GM06990 (cell line): ENCODE results near the gene KLHDC4.

Experiments
- DNase-seq: peaks from one replicate; pipeline ENCODE4 v3.0.0-alpha.2; 2011; ENCODE audit not compliant: insufficient read length; ENCODE audit errors: extremely low read depth
- H3K27me3 ChIP-seq: replicated peaks from 2 replicates; pipeline ENCODE4 v1.6.0; 2011; ENCODE audit warnings: low read length; ENCODE audit not compliant: control insufficient read depth, insufficient read depth
- H3K36me3 ChIP-seq: 2 replicates; pipeline ENCODE4 v1.5.1; 2011; ENCODE audit warnings: low read length; ENCODE audit not compliant: control insufficient read depth, insufficient read depth
- H3K4me3 ChIP-seq: replicated peaks from 2 replicates; pipeline ENCODE4 v1.5.1; 2011; ENCODE audit warnings: low read depth, mild to moderate bottlenecking, control low read depth, low read length
- CTCF ChIP-seq: IDR thresholded peaks from 2 replicates; pipeline ENCODE4 v1.5.1; 2011; ENCODE audit warnings: low read length, control low read depth, mild to moderate bottlenecking, inconsistent platforms; ENCODE audit not compliant: insufficient read depth, poor library complexity, severe bottlenecking

The KLHDC4 gene

GRCh38 chr16:87667946-87668345, 97.8 kb downstream of the KLHDC4 start:
- DNase-seq, result no peak
- Histone ChIP-seq H3K27me3 (no peaks in the 10 kb centered on the region; the same call in 1 of the 2 replicates), H3K36me3 (no peaks in the 10 kb centered on the region), H3K4me3 (no peak overlapping the region)
- no peak for TF ChIP-seq CTCF

DNA sequence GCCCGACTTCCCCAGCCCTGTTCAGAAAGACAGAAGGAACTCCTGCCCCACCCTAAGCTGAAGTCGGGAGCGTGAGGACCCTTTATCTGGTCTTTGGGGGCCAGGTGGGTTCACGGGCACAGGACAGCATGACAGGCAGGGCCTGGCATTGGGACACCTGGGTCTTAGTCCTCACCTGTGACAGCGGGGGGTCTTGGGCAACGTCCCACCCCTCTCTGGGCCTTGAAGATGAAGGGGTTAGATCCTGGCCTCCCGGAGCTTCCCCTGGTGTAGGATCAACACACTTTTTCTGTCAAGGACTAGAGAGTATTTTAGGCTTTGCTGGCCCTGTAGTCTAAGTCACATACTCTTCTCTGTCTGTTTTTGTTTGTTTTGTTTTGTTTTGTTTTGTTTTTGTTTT, 98.3 kb downstream of the KLHDC4 start:
- TF ChIP-seq CTCF, result no peak
- Histone ChIP-seq H3K36me3 (no peaks in the 10 kb centered on the region), H3K4me3 (no peak overlapping the region), H3K27me3 (no peaks in the 10 kb centered on the region; the same call in 1 of the 2 replicates)
- no peak for DNase-seq

DNA sequence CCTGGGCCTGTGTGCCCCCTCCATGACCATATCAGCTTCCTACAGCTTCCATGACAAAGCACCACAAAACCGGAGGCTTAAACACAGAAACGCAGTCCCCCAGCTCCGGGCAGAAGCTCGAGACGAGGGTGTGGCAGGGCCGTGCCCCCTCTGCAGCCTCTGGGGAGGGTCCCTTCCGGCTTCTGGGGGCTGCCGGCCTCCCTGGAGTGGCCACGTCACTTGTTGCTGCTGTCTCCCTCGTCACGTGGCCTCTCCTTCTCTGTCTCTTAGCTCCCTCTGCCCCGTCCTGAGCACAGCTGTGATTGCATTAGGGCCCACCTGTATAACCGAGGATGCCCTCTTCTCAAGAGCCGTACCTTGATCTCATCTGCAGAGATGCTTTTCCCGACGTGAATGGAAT, 98.9 kb downstream of the KLHDC4 start:
- no peaks in the 10 kb centered on the region for H3K36me3 ChIP-seq
- DNase-seq, result no peak
- H3K4me3 ChIP-seq, result no peak overlapping the region
- TF ChIP-seq CTCF, result no peak
- H3K27me3 ChIP-seq, result no peaks in the 10 kb centered on the region; the same call in 1 of the 2 replicates

GRCh38 chr16:87665193-87665592, 100.6 kb downstream of the KLHDC4 start:
- no peak overlapping the region for H3K4me3 ChIP-seq
- no peaks in the 10 kb centered on the region for H3K36me3 ChIP-seq
- no peaks in the 10 kb centered on the region; the same call in 1 of the 2 replicates for H3K27me3 ChIP-seq
- no peak for TF ChIP-seq CTCF
- no peak for DNase-seq

- H3K4me3 ChIP-seq, result no peak overlapping the region
- H3K27me3 ChIP-seq, result no peaks in the 10 kb centered on the region; the same call in 1 of the 2 replicates
- TF ChIP-seq CTCF, result no peak
- H3K36me3 ChIP-seq, result no peaks in the 10 kb centered on the region
- DNase-seq, result no peak
Observed at GRCh38 chr16:87664792-87665191, 101.0 kb downstream of the KLHDC4 start.
